ENCODE data around the gene VMO1. TPM values are rescaled to one million over a fixed set of nuclear protein-coding genes. Genes with fewer than 3 reads are reported as not detected.

The VMO1 gene
- polyA plus RNA-seq, 1 of the 3 experiments (the other 2 are of a cell fraction): 1.3 TPM

DNA sequence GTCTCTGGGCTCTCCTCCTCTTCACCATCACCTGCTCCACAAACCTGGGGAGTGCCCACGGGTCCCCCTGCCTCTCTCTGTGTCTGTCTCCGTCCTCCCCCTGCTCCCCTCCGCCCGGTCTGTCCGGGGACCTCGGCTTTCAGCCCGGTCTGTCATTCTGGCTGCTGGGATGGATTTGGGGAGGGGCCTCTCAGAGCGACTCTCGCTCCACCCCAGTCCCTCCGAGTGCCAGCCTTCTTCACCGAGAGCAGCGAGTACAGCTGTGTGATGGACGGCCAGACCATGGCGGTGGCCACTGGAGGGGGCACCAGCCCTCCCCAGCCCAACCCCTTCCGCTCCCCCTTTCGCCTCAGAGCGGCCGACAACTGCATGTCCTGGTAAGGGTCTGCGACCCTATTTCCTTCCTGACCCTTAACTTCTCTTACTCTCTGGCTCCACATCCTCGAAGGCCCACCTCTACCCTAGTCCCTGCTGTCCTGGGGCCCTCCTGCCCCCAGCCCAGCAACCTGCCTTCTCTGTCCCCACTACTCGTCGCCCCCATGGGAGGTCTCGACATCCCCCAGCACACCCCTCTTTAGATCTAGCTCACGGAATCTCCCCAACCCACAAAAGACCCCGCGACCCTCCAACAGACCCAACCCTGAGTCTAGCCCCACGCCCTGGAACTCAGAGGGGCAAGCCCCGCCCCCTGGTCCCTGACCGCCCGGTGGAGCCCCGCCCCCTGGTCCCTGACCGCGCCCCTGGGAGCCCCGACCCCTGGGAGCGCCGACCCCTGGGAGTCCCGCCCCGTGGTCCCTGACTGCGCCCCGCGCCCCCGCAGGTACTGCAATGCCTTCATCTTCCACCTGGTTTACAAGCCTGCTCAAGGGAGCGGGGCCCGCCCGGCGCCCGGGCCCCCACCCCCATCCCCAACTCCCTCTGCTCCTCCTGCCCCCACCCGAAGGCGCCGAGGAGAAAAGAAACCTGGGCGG lies 40.9 kb downstream of the VMO1 start (continued):
- TF ChIP-seq, protein P1, sequence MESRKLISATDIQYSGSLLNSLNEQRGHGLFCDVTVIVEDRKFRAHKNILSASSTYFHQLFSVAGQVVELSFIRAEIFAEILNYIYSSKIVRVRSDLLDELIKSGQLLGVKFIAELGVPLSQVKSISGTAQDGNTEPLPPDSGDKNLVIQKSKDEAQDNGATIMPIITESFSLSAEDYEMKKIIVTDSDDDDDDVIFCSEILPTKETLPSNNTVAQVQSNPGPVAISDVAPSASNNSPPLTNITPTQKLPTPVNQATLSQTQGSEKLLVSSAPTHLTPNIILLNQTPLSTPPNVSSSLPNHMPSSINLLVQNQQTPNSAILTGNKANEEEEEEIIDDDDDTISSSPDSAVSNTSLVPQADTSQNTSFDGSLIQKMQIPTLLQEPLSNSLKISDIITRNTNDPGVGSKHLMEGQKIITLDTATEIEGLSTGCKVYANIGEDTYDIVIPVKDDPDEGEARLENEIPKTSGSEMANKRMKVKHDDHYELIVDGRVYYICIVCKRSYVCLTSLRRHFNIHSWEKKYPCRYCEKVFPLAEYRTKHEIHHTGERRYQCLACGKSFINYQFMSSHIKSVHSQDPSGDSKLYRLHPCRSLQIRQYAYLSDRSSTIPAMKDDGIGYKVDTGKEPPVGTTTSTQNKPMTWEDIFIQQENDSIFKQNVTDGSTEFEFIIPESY (IDR thresholded peaks at IDR 0.05; ENCODE audit: borderline replicate concordance, low read depth): no peak
- TF ChIP-seq TCF12 (IDR thresholded peaks at IDR 0.05): no peak
- TF ChIP-seq, protein P2, sequence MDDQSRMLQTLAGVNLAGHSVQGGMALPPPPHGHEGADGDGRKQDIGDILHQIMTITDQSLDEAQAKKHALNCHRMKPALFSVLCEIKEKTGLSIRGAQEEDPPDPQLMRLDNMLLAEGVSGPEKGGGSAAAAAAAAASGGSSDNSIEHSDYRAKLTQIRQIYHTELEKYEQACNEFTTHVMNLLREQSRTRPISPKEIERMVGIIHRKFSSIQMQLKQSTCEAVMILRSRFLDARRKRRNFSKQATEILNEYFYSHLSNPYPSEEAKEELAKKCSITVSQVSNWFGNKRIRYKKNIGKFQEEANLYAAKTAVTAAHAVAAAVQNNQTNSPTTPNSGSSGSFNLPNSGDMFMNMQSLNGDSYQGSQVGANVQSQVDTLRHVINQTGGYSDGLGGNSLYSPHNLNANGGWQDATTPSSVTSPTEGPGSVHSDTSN (IDR thresholded peaks at IDR 0.05): no peak

DNA sequence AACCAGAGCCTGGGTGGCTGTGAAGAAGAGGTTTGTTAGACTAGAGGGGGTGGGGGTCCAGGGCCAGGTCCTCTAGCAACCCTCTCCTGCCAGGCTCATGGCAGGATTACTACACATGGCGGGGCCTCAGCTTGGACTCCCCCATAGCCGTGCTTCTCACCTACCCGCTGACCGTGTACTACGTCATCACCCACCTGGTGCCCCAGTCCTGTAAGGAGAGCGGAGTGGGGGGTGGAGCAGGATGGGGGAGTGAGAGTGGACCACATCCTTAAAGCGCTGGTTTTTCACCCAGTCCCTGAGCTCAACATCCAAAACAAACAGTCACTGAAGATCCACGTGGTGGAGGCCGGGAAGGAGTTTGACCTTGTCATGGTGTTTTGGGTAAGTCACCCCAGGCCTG lies 42.3 kb downstream of the VMO1 start:
- H3K9ac ChIP-seq: no peak overlapping the region
- H3K9me3 ChIP-seq: no peaks in the 10 kb centered on the region
- peaks cover 0 to 5% of the 10 kb centered on the region in 2 experiments; a peak in 1 of 4 replicates for H3K4me1 ChIP-seq (ENCODE audit: control insufficient read depth in 1 of 2, insufficient read depth in 2 of 2, low read depth in 1 of 2, low read length in 1 of 2)
- no peaks in the 10 kb centered on the region for H3K36me3 ChIP-seq (replicated peaks in 1 of 2; ENCODE audit: control insufficient read depth in 1 of 2, insufficient read depth in 2 of 2, low read length in 1 of 2)
- DNase-seq: no peak
- CTCF ChIA-PET: interaction anchor here (1.2 to 1.9 kb wide), 5 partner anchors 8 to 177 kb away, joined by 3 to 9 read pairs (median 3); partner anchors contain the start of gene GLTPD2
- no peak for TF ChIP-seq NFIC (IDR thresholded peaks at IDR 0.05; ENCODE audit: borderline replicate concordance)
- TF ChIP-seq, protein P3, sequence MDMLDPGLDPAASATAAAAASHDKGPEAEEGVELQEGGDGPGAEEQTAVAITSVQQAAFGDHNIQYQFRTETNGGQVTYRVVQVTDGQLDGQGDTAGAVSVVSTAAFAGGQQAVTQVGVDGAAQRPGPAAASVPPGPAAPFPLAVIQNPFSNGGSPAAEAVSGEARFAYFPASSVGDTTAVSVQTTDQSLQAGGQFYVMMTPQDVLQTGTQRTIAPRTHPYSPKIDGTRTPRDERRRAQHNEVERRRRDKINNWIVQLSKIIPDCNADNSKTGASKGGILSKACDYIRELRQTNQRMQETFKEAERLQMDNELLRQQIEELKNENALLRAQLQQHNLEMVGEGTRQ (IDR thresholded peaks at IDR 0.05; ENCODE audit: borderline replicate concordance, low read depth, low read length): no peak
- TF ChIP-seq FOXJ3 (CRISPR knock-in tag; IDR thresholded peaks at IDR 0.05): no peak
- TF ChIP-seq, protein P4, sequence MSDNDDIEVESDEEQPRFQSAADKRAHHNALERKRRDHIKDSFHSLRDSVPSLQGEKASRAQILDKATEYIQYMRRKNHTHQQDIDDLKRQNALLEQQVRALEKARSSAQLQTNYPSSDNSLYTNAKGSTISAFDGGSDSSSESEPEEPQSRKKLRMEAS (IDR thresholded peaks at IDR 0.05; ENCODE audit: low read depth): no peak
- TF ChIP-seq FOXM1 (IDR thresholded peaks at IDR 0.05; ENCODE audit: low read depth): no peak
- TF ChIP-seq TCF12 (IDR thresholded peaks at IDR 0.05): no peak
- no peak for TF ChIP-seq EP300 (IDR thresholded peaks at IDR 0.05; ENCODE audit: borderline replicate concordance in 1 of 2, low read depth in 1 of 2, low read length in 1 of 2)
- no peak for TF ChIP-seq ELF1 (IDR thresholded peaks at IDR 0.05)
- TF ChIP-seq CHD2 (IDR thresholded peaks at IDR 0.05; ENCODE audit: low read length, partially characterized antibody): no peak
- TF ChIP-seq TEAD4 (IDR thresholded peaks at IDR 0.05; ENCODE audit: borderline replicate concordance, insufficient read depth): no peak
- TF ChIP-seq SMC3 (IDR thresholded peaks at IDR 0.05; ENCODE audit: low read depth, low read length): no peak
- H3K4me2 ChIP-seq: no peak overlapping the region
- peaks cover 47% of the 10 kb centered on the region for H3K27me3 ChIP-seq (ENCODE audit: insufficient read depth)
- H3K9me2 ChIP-seq: no peaks in the 10 kb centered on the region
- no peaks in the 10 kb centered on the region for H4K20me1 ChIP-seq (ENCODE audit: insufficient read depth)
- H3F3A ChIP-seq (replicated peaks; ENCODE audit: insufficient read depth): peaks cover 11% of the 10 kb centered on the region
- 88% methylated on average over 7 of the region's 9 CpGs for WGBS (ENCODE audit: low lambda C conversion rate)
- no peaks in the 10 kb centered on the region for H3K79me2 ChIP-seq (ENCODE audit: insufficient read depth)
- POLR2A ChIA-PET: no interaction called here
- H3K27ac ChIP-seq (ENCODE audit: low read depth in 2 of 2, low read length in 1 of 2): no peak overlapping the region
- no peak overlapping the region for H2AFZ ChIP-seq (ENCODE audit: low read depth)
- H3K4me3 ChIP-seq (ENCODE audit: low read depth in 2 of 2, low read length in 1 of 2): no peak overlapping the region

All from SK-N-SH (cell line).